VCaP (cell line): ENCODE data around the gene CRYBB3.
A peak's percentile ranks its signal among the peaks of the same experiment; 100 is the strongest.

Source experiments
- H3K27ac ChIP-seq: fragments of 450-650 bp; 2 replicates; pipeline ENCODE4 v1.5.1; 2017
- TF ChIP-seq, protein P1 (sequence below): fragments of 450-650 bp; conservative IDR thresholded peaks from 2 replicates; pipeline ENCODE4 v1.5.1; 2017; ENCODE audit warnings: mild to moderate bottlenecking, moderate library complexity

The CRYBB3 gene

DNA sequence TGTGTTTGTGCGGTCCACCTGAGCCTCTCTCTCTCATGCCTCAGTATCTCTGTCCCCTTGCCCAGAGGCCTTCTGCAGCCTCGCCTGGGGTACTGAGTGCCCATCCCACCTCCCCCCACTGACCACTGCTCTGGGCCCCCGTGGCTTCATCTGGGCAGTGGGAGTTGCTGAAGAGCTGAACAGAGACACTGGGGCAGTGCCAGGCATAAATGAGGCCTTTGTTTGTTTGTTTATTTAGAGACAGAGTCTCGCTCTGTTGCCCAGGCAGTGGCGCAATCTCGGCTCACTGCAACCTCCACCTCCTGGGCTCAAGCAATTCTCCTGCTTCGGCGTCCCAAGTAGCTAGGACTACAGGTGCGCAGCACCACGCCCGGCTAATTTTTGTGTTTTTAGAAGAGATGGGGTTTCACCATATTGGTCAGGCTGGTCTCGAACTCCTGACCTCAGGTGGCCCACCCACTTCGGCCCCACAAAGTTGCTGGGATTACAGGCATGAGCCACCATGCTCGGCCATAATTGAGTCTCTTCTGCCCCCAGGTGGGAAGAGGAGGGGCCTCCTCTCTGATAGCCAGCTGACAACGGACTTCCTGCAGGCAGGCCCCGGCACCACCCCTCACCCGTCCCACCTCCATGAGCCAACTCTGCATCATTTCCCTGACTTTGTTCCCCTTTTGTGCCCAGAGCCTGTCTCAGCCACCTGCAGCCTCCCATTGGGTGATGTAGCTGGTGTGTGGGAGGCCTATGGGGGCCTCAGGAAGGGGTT lies 9.3 kb downstream of the CRYBB3 start:
- TF ChIP-seq, protein P1, sequence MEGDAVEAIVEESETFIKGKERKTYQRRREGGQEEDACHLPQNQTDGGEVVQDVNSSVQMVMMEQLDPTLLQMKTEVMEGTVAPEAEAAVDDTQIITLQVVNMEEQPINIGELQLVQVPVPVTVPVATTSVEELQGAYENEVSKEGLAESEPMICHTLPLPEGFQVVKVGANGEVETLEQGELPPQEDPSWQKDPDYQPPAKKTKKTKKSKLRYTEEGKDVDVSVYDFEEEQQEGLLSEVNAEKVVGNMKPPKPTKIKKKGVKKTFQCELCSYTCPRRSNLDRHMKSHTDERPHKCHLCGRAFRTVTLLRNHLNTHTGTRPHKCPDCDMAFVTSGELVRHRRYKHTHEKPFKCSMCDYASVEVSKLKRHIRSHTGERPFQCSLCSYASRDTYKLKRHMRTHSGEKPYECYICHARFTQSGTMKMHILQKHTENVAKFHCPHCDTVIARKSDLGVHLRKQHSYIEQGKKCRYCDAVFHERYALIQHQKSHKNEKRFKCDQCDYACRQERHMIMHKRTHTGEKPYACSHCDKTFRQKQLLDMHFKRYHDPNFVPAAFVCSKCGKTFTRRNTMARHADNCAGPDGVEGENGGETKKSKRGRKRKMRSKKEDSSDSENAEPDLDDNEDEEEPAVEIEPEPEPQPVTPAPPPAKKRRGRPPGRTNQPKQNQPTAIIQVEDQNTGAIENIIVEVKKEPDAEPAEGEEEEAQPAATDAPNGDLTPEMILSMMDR = no peak
- no peak overlapping the region for H3K27ac ChIP-seq

DNA sequence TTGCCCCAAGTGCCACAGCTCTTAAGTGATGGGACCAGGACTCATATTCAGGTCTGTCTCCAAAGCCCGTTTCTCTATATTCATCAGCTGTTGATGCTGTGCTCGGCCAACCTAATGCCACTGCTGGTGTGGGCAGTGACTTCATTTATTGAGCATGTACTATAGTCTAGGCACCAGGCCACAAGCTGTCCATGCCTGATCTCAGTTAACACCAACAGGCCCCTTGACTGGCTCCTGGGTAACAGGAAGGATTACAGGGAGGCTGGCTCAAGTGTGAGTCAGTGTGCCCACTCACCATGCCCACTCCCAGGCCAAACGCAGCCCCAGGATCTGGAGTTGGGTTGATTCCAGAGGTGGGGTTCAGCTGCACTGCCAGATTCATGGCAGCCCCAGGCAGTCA lies 11.1 kb downstream of the CRYBB3 start:
- TF ChIP-seq, protein P1 = no peak

DNA sequence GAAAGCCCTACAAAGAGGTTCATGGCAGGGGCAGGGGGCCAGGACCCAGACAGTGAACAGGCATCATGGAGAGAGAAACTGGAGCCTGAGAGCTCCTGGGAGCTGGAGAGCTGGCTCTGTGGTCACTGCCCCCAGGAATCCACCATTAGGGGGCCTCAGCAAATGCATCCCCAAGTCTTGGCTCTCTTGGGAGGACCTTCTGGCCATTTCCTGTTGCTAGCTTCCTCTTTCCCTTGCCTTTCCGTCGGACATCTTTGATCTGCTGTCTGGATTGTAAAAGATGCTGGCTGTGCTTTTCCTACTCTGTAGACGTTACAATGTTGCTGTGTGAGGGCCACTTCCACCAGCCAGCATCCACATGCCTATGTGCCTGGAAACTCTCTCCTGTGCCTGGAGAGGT lies 12.7 kb downstream of the CRYBB3 start:
- TF ChIP-seq, protein P1 = no peak
- H3K27ac ChIP-seq = no peak overlapping the region

More for the DNA sequence above, 11.1 kb downstream of the CRYBB3 start:
- no peak overlapping the region for H3K27ac ChIP-seq

DNA sequence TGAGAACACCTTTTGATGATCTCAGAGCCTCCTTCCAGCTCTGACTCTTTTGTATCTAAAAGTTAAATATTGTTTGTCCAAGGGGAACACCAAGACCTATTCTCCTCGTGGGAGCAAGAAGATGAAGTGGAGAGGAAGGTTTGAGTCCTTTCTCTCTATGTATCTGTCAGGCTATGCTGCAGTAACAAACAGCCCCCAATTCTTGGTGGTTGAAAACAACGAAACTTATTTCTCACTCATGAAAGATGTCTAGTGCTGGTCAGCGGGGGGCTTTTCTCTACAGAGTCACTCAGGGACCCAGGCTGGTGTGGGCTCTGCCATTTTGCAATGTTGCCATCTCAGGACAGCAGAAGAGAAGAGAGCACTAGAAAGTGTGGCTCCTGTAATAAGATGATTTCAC lies 13.6 kb downstream of the CRYBB3 start:
- no peak overlapping the region for H3K27ac ChIP-seq
- TF ChIP-seq, protein P1 = no peak

DNA sequence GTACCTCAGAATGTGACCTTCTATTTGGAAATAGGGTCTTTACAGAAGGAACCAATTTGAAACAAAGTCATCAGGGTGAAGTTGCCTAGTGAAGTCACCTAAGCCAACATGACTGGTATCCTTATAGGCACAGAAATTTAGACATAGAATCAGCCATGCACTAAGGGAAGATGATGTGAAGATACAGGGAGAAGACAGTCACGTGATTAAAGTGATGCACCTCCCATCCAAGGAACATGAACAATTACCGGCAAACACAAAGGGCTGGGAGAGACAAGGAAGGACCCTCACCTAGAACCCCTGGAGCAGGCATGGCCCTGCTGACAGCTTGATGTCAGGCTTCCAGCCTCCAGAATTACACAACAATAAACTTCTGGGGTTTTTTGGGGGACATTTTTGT lies 16.6 kb downstream of the CRYBB3 start:
- TF ChIP-seq, protein P1 = no peak
- H3K27ac ChIP-seq = no peak overlapping the region

DNA sequence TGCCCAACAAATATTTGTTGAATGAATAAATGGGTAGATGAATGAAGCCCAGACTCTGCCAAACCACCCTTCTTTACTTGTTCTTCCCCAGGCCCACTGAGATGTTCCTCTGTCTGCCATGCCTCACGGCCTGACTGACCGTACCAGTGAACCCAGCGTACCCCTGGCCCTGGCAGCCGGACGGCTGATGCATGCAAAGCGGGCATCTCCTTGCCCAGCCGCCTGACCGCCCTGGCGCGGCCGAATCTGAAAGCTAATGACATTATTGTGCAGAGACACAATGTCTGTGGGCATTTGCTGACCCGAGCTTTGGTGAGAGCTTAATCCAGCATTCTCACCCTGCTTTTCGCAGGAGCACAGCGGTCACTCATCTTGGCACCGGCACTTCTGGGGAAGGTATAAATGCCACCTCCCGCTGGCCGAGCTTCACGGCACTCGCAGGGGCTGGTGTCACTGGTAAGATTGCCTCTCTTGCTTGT lies 19.6 kb downstream of the CRYBB3 start, which contains the start of gene CRYBB2:
Gene CRYBB2, plus strand, starts transcription at position 429 of the 479 bp plus-strand sequence. CDS start 1,791 bp downstream, outside the sequence.
- TF ChIP-seq, protein P1 = no peak
- peak within 1 kb of the TSS; percentile 44 for H3K27ac ChIP-seq

DNA sequence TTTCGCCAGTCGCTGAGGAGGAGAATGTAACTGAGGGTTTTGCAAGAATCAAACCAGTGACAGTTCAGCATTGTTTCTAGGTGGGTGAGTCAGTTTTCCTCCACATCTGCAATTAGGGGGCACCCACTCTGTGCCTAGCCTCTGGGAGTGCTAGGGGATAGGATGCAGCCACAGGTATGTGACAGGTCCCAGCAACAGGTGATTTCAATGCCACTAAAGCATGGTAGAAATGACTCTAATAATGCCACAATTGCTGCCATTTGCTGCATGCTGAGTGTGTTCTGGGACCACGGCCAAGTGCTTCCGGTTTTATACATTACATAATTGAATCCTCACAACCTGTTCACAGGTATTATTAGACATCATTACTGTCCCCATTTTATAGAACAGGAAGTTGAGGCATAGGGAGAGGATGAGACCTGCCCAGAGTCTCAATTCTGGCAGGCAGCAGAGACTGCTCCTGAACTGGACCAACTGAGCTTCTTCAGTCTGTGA lies 20.3 kb downstream of the CRYBB3 start:
- H3K27ac ChIP-seq = peak overlapping the region; percentile 44
- TF ChIP-seq, protein P1 = no peak
